ENCODE results near the gene PITPNM3.
A peak's percentile ranks its signal among the peaks of the same experiment; 100 is the strongest.

PITPNM3 gene

GRCh38 chr17:6443692-6444570 is 112.4 kb downstream of the PITPNM3 start, which contains the start of gene PIMREG:
Gene PIMREG, plus strand, starts transcription at chr17:6444455. Its CDS starts 656 bp downstream, at chr17:6445111.
- peak; percentile 82 for DNase-seq (ENCODE audit: low read depth)

GRCh38 chr17:6442775-6443174 is 113.6 kb downstream of the PITPNM3 start:
- no peak for DNase-seq (ENCODE audit: low read depth)

GRCh38 chr17:6439951-6440350 is 116.4 kb downstream of the PITPNM3 start:
- DNase-seq (ENCODE audit: low read depth), result no peak

- no peak for DNase-seq (ENCODE audit: low read depth)
Observed at GRCh38 chr17:6437956-6438355, 118.4 kb downstream of the PITPNM3 start.

GRCh38 chr17:6437466-6437865 is 118.9 kb downstream of the PITPNM3 start:
- no peak for DNase-seq (ENCODE audit: low read depth)

- no peak for DNase-seq (ENCODE audit: low read depth)
Observed at GRCh38 chr17:6435968-6436367, 120.4 kb downstream of the PITPNM3 start.

- no peak for DNase-seq (ENCODE audit: low read depth)
Observed at GRCh38 chr17:6435051-6435450, 121.3 kb downstream of the PITPNM3 start, which contains the start of gene AIPL1. Gene AIPL1, minus strand, starts transcription at chr17:6435121. Its CDS starts 17 bp downstream, at chr17:6435104.

GRCh38 chr17:6430769-6431168 is 125.6 kb downstream of the PITPNM3 start:
- DNase-seq (ENCODE audit: low read depth), result no peak

GRCh38 chr17:6429266-6429665 is 127.1 kb downstream of the PITPNM3 start:
- DNase-seq (ENCODE audit: low read depth), result no peak

GRCh38 chr17:6428207-6428965 is 128.0 kb downstream of the PITPNM3 start:
- no peak for DNase-seq (ENCODE audit: low read depth)

- no peak for DNase-seq (ENCODE audit: low read depth)
Observed at GRCh38 chr17:6427279-6427781, 129.0 kb downstream of the PITPNM3 start.

GRCh38 chr17:6426356-6427101 is 129.8 kb downstream of the PITPNM3 start:
- no peak for DNase-seq (ENCODE audit: low read depth)

GRCh38 chr17:6425407-6425806 is 130.9 kb downstream of the PITPNM3 start:
- DNase-seq (ENCODE audit: low read depth), result no peak

GRCh38 chr17:6423931-6424330 is 132.4 kb downstream of the PITPNM3 start:
- DNase-seq (ENCODE audit: low read depth), result no peak

GRCh38 chr17:6422654-6423241 is 133.6 kb downstream of the PITPNM3 start:
- no peak for DNase-seq (ENCODE audit: low read depth)

GRCh38 chr17:6421700-6422604 is 134.4 kb downstream of the PITPNM3 start:
- DNase-seq (ENCODE audit: low read depth), result peak; percentile 27

GRCh38 chr17:6420173-6420641 is 136.1 kb downstream of the PITPNM3 start:
- DNase-seq (ENCODE audit: low read depth), result no peak

- no peak for DNase-seq (ENCODE audit: low read depth)
Observed at GRCh38 chr17:6415616-6416015, 140.7 kb downstream of the PITPNM3 start.

- DNase-seq (ENCODE audit: low read depth), result no peak
Observed at GRCh38 chr17:6413065-6413464, 143.3 kb downstream of the PITPNM3 start.

GRCh38 chr17:6408735-6409134 is 147.6 kb downstream of the PITPNM3 start:
- no peak for DNase-seq (ENCODE audit: low read depth)
